ENCODE results near the gene CFAP61. TPM values are rescaled to one million over a fixed set of nuclear protein-coding genes. Genes with fewer than 3 reads are reported as not detected.

Gene CFAP61
- total RNA-seq, 4 donors from 2014 or later: 0.18 to 0.80 (median 0.57) TPM

DNA sequence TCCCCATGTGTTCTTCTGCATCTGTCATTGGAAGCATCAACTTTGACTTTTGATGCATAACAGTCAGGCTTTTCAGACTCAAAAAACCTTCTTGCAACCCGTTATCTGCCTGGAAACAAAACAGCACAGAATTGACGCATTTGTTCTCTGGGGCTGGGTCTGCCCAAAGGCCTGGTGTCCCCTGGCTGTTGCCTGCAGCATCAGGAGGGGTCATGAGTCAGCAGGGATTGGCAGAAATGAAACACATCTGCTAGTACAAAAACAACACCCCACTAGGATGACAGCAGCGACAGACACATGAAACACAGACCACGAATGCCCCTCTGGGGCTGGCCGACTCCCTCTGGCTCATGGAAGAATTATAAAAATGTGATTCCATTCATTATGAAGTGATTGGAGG is 158.0 kb downstream of the CFAP61 start:
- H3K36me3 ChIP-seq: no peaks in the 10 kb centered on the region
- H3K4me3 ChIP-seq: no peak overlapping the region
- TF ChIP-seq POLR2AphosphoS5 (IDR thresholded peaks at IDR 0.05): peak in 1 of 3 donors; percentile 40
- TF ChIP-seq, protein P1, sequence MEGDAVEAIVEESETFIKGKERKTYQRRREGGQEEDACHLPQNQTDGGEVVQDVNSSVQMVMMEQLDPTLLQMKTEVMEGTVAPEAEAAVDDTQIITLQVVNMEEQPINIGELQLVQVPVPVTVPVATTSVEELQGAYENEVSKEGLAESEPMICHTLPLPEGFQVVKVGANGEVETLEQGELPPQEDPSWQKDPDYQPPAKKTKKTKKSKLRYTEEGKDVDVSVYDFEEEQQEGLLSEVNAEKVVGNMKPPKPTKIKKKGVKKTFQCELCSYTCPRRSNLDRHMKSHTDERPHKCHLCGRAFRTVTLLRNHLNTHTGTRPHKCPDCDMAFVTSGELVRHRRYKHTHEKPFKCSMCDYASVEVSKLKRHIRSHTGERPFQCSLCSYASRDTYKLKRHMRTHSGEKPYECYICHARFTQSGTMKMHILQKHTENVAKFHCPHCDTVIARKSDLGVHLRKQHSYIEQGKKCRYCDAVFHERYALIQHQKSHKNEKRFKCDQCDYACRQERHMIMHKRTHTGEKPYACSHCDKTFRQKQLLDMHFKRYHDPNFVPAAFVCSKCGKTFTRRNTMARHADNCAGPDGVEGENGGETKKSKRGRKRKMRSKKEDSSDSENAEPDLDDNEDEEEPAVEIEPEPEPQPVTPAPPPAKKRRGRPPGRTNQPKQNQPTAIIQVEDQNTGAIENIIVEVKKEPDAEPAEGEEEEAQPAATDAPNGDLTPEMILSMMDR (IDR thresholded peaks at IDR 0.05): no peak
- peak overlapping the region; percentile 70 for H3K27ac ChIP-seq
- DNase-seq (ENCODE audit: low spot score in 2 of 2): peak in 1 of 2 donors; percentile 79
- no peaks in the 10 kb centered on the region for H3K9me3 ChIP-seq
- no peaks in the 10 kb centered on the region for H3K4me1 ChIP-seq
- no peaks in the 10 kb centered on the region for H3K27me3 ChIP-seq
- WGBS: 38% methylated on average over 5 of the region's 5 CpGs

DNA sequence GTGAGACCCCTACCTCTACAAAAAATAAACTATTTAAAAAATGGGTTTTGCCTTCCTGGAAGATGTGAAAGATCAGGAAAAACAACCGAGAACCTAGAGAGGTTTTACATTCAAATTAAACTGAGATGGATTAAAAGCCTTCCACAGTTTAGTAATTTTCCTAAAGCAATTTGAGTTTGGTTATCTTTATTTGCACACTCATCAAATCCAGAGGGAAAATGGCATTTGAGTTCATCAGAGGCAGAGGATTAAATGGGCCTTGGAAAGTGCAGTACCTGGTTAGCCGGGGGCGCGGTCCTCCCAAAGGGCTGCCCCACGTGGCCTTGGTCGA is 158.6 kb downstream of the CFAP61 start:
- Histone ChIP-seq H3K27ac (peak overlapping the region; percentile 70), H3K27me3 (no peaks in the 10 kb centered on the region), H3K36me3 (no peaks in the 10 kb centered on the region), H3K4me1 (no peaks in the 10 kb centered on the region), H3K9me3 (no peaks in the 10 kb centered on the region), H3K4me3 (no peak overlapping the region)
- DNase-seq (ENCODE audit: low spot score in 2 of 2): no peak
- TF ChIP-seq, protein P1 (IDR thresholded peaks at IDR 0.05): no peak
- TF ChIP-seq POLR2AphosphoS5 (IDR thresholded peaks at IDR 0.05) (no peak), POLR2A (IDR thresholded peaks at IDR 0.05) (no peak), EP300 (IDR thresholded peaks at IDR 0.05) (no peak)
- WGBS: 80% methylated on average over 6 of the region's 6 CpGs

DNA sequence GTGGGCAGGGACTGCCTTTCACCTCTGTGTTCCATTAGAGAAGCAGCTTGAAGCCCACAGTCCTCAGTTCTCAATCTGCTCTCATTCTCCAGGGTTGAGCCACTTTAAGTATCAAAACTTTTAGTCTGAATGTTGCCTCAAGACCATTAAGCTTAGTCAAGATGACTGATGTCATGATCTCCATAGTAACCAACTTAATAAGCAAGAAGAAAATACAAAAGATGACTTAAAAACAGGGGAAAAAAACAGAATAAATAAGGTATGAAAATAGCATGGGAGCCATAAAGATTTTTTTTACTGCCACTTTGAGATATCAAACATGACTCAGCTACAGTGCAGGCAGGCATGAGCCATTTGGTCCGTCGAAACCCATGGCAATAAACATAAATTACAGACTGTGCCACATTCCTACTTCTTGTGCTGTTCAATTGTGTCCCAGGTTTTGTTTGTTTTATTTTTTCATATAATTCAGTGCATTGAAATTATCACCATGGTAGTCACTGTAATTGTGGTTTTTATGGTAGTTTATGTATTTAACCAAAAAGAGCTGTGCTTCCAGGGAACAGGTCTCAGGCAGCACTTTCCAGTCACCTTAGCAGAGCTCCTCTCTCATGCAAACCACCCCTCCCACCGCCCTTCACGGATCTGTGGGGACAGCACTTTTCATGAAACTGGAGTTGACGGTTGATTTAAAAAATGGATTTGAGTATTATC is 159.1 kb downstream of the CFAP61 start:
- TF ChIP-seq POLR2A (IDR thresholded peaks at IDR 0.05) (no peak), POLR2AphosphoS5 (IDR thresholded peaks at IDR 0.05) (no peak), EP300 (IDR thresholded peaks at IDR 0.05) (no peak)
- TF ChIP-seq, protein P1 (IDR thresholded peaks at IDR 0.05): no peak
- DNase-seq (ENCODE audit: low spot score in 2 of 2): no peak
- no peak overlapping the region for H3K4me3 ChIP-seq
- H3K27ac ChIP-seq: peak overlapping the region; percentile 70
- no peaks in the 10 kb centered on the region for H3K4me1 ChIP-seq
- no peaks in the 10 kb centered on the region for H3K36me3 ChIP-seq
- no peaks in the 10 kb centered on the region for H3K9me3 ChIP-seq
- 50% methylated on average over 5 of the region's 5 CpGs for WGBS
- H3K27me3 ChIP-seq: no peaks in the 10 kb centered on the region

DNA sequence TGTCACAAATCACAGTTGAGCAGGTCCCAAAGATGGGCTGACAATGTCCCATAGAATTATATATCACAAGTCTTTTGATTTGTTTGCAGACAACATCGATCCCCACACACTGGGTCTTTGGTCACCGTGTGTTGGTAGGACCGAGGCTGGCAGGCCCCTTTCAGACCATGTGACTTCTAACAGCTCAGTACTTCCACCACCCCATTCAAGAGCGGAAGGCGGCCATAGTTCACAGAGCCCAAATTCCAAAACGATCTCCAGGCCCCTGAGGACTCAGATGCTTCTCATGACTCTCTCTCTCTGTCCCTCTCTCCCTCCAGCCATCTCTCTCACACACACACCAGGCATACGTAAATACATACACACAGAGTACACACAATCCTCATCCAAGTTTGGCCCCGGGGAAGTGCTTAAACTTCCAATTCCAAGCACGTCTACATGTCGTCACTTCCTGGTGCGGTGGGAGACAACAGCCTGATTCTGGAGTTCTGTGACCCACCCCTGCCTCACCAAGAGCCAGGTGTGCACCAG is 159.7 kb downstream of the CFAP61 start:
- Histone ChIP-seq H3K27me3 (no peaks in the 10 kb centered on the region), H3K4me3 (no peak overlapping the region), H3K4me1 (no peaks in the 10 kb centered on the region), H3K9me3 (no peaks in the 10 kb centered on the region), H3K27ac (no peak overlapping the region), H3K36me3 (no peaks in the 10 kb centered on the region)
- TF ChIP-seq, protein P1 (IDR thresholded peaks at IDR 0.05): no peak
- TF ChIP-seq EP300 (IDR thresholded peaks at IDR 0.05) (no peak), POLR2AphosphoS5 (IDR thresholded peaks at IDR 0.05) (no peak)
- 90% methylated on average over 11 of the region's 11 CpGs for WGBS
- no peak for DNase-seq (ENCODE audit: low spot score in 2 of 2)

DNA sequence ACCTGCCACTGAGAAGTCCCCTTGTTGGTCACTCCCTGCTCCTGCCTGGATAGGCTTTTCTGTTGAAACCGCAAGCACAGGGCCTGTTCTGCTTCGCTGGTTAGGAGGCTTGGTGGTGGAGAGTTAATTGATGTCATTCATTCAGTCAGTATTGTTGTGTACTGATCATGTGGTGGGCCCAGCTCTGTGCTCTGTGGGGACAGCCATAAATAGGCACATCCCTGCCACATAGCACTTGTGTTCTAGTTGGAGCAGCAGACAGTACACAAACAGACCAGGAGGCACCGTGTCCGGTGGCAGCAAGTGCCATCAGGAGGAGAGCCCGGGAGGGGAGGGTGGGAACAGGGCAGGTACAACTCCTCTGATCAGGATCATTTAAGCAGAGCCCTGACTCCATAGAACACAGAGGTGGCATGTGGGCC is 160.4 kb downstream of the CFAP61 start:
- no peaks in the 10 kb centered on the region for H3K4me1 ChIP-seq
- H3K36me3 ChIP-seq: no peaks in the 10 kb centered on the region
- 95% methylated on average over 5 of the region's 5 CpGs for WGBS
- TF ChIP-seq, protein P1 (IDR thresholded peaks at IDR 0.05): no peak
- TF ChIP-seq POLR2AphosphoS5 (IDR thresholded peaks at IDR 0.05) (no peak), EP300 (IDR thresholded peaks at IDR 0.05) (no peak), POLR2A (IDR thresholded peaks at IDR 0.05) (no peak)
- H3K4me3 ChIP-seq: no peak overlapping the region
- DNase-seq (ENCODE audit: low spot score in 2 of 2): no peak
- H3K27ac ChIP-seq: no peak overlapping the region
- no peaks in the 10 kb centered on the region for H3K27me3 ChIP-seq
- no peaks in the 10 kb centered on the region for H3K9me3 ChIP-seq

All from suprapubic skin (tissue), 4 donors.